ENCODE measurements around the gene RBM10.

The RBM10 gene

DNA sequence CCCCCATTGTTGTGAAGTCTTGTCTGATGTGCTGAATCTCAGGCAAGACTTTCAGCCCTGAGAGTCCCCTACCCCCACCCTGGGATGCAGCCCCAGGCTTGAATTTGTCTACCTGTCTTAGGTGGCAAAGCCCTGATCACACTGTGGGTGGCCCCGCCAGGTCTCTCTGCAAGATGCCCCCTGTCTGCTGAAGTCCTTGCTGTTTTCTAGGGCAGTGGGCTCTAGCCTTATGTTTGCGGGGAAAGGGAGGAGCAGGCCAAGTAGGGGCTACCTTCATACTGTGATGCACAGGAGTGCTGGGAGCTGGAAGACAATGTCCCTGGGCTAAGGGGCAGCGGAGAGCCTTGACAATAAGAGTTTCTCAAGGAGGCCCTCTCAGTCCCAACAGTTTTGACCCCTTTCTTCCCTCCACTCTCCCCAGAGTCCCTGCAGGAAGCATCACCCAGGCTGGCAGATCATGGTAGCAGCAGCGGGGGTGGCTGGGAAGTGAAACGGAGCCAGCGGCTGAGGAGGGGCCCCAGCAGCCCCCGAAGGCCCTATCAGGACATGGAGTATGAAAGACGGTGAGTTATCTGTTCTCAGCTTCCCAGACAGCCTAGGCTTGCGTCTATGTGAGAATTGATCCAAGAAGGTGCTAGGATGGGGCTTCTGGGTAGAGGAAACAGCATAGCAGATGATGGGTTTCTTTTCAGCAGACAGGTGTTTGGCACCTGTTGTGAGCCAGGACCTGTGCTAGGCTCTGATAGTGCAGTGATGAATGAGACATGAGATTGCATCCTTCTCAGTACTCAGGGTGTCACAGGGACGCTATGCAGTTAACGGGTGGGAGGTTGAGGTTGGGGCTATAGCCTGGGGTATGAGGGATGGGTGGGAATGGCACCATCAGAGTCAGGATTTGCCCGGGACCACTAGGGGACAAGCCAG lies 2.2 kb downstream of the RBM10 start:
- no peak for FAIRE-seq
- DNase-seq (ENCODE audit: extremely low spot score, insufficient read length, low read depth): no peak

- FAIRE-seq: no peak
- no peak for DNase-seq (ENCODE audit: extremely low spot score, insufficient read length, low read depth)
Observed at GRCh38 chrX:47148946-47149345, 3.9 kb downstream of the RBM10 start.

DNA sequence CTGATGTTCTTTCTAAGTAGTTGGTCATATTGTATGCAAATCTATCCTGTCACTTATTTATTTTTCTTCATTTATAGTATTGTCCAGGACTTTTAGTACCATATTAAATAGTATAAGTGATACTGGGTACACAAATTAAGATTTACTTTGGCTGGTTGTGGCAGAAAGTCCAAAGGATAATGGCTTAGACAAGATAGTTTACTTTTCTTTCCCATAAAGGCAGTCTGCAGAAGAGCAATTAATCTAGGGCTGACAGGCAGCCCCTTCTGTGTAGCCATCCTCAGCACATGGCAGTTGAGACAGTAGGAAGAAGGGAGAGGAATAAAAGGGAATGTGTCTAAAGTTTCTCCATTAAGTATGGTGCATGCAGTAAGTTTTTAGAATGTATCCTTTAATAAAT lies 6.4 kb downstream of the RBM10 start:
- FAIRE-seq (no peak), DNase-seq (ENCODE audit: extremely low spot score, insufficient read length, low read depth) (no peak)

- DNase-seq (ENCODE audit: extremely low spot score, insufficient read length, low read depth): no peak
- no peak for FAIRE-seq
Observed at GRCh38 chrX:47156611-47157520, 11.8 kb downstream of the RBM10 start.

DNA sequence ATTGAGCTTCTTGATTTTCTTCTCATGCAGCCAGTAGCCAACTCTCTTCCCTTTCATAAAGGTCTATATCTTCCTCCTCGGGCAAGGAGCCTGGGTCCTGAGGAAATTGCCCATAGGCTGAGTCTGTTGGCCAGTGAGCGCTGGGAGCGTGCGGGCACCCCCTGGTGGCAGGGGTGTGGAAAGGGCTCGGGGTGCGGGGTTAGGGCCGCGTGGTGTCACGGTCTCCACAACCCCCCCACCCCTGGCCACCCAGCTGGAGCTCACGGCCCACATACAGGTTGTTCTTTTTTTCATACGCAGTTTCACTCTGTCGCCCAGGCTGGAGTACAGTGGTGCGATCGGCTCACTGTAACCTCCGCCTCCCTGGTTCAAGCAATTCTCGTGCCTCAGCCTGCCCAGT lies 13.1 kb downstream of the RBM10 start:
- FAIRE-seq: no peak
- DNase-seq (ENCODE audit: extremely low spot score, insufficient read length, low read depth): no peak

GRCh38 chrX:47158781-47159180 lies 13.8 kb downstream of the RBM10 start:
- FAIRE-seq: no peak

GRCh38 chrX:47160781-47161180 lies 15.8 kb downstream of the RBM10 start:
- FAIRE-seq (no peak), DNase-seq (ENCODE audit: extremely low spot score, insufficient read length, low read depth) (no peak)

More at GRCh38 chrX:47158781-47159180, 13.8 kb downstream of the RBM10 start:
- no peak for DNase-seq (ENCODE audit: extremely low spot score, insufficient read length, low read depth)

- DNase-seq (ENCODE audit: extremely low spot score, insufficient read length, low read depth): no peak
- FAIRE-seq: no peak
Observed at GRCh38 chrX:47162927-47163583, 18.0 kb downstream of the RBM10 start.

DNA sequence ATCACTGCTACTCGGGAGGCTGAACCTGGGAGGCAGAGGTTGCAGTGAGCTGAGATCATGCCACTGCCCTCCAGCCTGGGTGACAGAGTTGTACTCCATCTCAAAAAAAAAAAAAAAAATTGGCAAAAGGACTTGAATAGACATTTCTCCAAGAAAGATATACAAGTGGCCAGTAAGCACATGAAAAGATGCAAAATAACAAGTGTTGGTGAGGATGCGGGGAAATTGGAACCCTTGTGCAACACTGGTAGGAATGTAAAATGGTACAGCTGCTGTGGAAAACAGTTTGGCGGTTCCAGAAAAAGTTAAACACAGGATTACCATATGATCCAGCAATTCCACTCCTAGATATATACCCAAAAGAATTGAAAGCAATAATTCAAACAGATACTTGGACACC lies 19.4 kb downstream of the RBM10 start:
- FAIRE-seq (no peak), DNase-seq (ENCODE audit: extremely low spot score, insufficient read length, low read depth) (no peak)

DNA sequence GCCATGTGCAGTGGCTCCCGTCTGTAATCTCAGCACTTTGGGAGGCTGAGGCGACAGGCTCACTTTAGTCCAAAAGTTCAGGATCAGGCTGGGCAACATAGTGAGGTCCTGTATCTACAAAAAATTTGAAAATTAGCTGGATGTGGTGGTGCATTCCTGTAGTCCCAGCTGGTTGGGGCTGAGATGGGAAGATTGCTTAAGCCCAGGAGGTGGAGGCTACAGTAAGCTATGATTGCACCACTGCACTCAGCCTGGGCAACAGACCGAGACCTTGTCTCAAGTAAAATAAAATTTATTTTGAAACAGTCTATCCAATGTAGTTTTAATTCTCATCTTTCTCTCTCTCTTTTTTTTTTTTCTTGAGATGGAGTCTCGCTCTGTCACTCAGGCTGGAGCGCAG lies 21.1 kb downstream of the RBM10 start:
- no peak for FAIRE-seq
- DNase-seq (ENCODE audit: extremely low spot score, insufficient read length, low read depth): no peak

DNA sequence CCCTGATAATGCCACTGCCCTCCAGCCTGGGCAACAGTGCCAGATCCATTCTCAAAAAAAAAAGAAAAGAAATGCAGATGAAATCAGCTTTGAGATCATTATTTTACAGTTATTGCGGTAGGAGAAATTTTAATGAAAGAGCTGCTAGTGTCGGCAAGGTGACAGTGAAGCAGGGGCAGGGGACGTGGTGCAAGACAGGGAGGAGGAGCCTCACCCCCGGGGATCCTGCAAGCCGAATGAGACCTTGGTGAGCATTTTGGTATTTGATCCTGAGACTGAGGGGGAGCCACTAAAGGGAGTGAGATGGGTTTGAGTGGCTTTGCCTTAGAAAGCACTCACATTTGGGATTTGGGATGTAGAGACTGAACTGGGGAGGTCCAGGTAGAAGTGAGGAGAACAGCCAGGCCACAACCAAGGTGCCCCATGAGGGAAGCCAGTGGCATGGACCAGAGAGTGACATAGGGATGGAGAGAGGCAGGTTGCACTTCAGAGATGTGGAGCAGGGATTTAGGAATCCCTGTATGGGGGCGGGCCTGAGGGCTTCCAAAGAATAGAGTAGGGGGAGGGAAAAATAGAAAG lies 23.6 kb downstream of the RBM10 start:
- FAIRE-seq: no peak
- DNase-seq (ENCODE audit: extremely low spot score, insufficient read length, low read depth): no peak

- FAIRE-seq: no peak
- DNase-seq (ENCODE audit: extremely low spot score, insufficient read length, low read depth): no peak
Observed at GRCh38 chrX:47169273-47169672, 24.3 kb downstream of the RBM10 start.

GRCh38 chrX:47169726-47170515 lies 24.9 kb downstream of the RBM10 start:
- DNase-seq (ENCODE audit: extremely low spot score, insufficient read length, low read depth) (no peak), FAIRE-seq (no peak)

DNA sequence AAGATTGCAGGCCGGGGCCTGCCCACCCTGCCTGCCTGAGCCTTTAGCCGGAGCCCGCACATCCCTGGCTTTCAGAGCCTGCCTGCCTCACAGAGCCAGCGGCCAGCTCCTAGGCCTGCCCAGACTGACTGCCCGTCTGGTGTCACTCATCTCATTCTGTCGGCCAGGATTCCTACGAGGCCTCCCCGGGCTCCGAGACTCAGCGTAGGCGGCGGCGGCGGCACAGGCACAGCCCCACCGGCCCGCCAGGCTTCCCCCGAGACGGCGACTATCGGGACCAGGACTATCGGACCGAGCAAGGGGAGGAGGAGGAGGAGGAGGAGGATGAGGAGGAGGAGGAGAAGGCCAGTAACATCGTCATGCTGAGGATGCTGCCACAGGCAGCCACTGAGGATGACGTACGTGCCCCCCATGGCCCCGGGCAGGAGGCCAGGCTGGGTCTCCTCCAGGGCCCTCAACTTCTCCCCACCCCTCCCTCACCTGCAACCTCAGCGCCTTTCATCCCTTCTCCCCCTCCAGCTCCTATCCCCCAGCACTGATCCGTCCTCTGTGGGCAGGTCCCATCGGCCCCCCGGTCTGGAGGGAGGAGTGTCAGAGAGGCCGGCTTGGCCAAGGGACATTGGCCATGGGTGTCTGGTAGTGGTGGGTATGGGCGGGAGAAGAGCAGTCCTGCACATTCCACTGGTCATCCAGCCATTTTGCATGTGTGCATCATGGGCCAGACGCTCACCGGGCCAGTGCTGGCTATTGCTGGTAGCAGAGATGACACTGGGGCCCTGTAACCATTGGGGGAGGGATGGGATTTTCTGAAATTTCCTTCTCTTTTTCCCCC lies 26.1 kb downstream of the RBM10 start:
- DNase-seq (ENCODE audit: extremely low spot score, insufficient read length, low read depth): no peak
- FAIRE-seq: no peak

DNA sequence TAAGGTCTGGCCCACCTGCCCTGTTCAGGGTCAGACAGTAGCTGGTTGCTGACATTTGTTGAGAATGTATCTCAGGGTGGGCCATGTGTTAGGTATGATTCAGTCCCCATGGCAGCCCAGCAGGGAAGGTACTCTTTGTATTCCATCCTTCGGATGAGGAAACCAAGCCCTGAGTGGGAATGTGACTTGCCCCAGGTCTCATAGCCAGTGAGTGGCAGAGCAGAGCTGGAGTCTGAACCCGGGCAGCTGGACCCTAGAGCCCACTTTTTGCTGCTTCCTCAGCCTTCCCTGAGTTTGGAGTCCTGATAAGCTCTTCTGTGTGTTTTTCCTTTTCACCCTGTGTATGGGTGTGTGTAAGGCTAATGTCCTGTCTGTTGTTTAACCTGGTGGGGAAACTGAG lies 27.0 kb downstream of the RBM10 start:
- FAIRE-seq: no peak
- no peak for DNase-seq (ENCODE audit: extremely low spot score, insufficient read length, low read depth)

DNA sequence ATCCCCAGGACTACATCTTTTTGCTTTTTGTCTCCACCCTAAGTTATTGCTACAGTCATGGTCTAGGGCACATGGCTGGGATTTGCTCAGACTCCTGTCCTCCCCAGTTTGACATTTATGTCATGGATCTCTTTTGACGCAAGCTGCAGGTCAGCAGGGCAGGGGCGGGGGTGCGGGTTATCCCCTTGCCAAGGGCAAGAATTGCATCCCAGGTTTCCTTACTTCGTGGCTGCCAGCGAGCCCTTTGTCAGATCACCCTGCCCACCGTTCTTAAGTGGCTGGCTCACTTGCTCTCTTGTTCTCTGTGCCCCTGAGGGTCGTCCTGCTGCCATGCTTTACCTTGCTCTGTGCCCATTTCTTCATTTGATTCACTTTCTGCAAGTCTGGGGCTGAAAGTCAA lies 27.5 kb downstream of the RBM10 start:
- FAIRE-seq (no peak), DNase-seq (ENCODE audit: extremely low spot score, insufficient read length, low read depth) (no peak)

DNA sequence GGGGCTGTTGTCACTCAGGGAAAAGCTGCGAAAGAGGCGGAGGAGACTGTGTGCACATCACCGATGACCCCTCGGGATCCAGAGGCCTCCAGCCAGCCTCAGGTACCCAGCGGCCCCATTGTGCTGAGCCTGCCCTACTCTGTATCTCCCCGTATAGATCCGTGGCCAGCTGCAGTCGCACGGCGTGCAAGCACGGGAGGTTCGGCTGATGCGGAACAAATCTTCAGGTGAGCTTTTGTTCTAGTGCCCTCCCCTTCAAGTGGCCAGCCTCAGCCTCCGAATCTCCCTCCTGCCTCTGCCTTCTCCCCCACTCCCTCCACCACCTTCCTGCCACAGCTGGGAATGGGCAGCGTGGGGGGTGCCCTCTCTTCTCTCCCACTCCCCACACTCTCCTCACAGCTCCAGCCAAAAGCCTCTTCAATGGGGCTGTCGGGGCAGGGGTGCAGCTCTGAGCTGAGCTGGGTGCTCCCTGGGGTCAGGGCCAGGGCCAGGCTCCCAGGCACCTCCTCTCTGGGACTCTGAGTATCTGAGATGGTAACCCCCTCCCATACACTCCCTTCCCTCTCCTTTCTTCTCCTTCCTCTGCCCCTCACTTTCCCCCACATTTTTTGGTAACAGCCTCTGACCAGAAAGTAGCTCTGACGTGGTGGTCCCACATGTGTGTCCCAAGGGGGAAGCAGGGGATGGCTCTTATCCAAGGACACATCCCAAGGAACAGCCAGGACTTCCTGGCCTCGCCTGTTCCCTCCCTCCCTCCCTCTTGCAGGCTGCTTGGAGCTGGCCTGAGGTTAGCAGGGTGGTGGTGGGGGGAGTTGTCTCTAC lies 28.2 kb downstream of the RBM10 start:
- FAIRE-seq (no peak), DNase-seq (ENCODE audit: extremely low spot score, insufficient read length, low read depth) (no peak)

DNA sequence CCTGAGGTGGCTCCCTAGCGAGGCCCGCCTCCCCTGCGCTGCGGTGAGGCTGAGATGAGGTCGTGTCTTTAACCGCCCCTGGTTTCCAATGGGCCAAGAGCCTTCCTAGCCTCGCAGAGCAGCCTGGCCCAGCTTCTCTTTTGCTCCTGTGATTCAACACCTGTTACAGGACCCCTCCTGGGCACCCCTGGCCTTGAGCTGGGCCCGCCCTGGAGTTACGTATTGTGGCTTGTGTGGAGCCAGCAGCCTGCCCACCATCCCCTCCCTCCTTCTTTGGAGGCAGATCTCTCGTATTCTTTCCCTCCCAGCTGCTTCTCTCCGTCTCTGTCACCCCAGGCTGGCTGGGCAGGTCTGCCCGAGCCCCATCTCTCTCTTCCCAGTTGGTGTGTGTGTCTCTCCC lies 29.4 kb downstream of the RBM10 start:
- FAIRE-seq: no peak
- DNase-seq (ENCODE audit: extremely low spot score, insufficient read length, low read depth): no peak
